Neutrophil (primary cell): Measurements from ENCODE around the gene ZNF562.
A peak's percentile ranks its signal among the peaks of the same experiment; 100 is the strongest.

Experiments
- H3K27ac ChIP-seq: fragments of 200-600 bp; sonication (generic); 2 replicates; pipeline ENCODE4 v1.5.1; 2016; ENCODE audit warnings: mild to moderate bottlenecking, moderate library complexity
- H3K27me3 ChIP-seq: fragments of 200-600 bp; sonication (generic); 2 replicates; pipeline ENCODE4 v1.6.0; 2016; ENCODE audit warnings: mild to moderate bottlenecking
- H3K36me3 ChIP-seq: fragments of 200-600 bp; sonication (generic); 2 replicates; pipeline ENCODE4 v1.5.1; 2017
- H3K4me1 ChIP-seq, 2 experiments: fragments of 200-600 bp in 1 of 2; sonication (generic) in 1 of 2; 1 replicate in 1 of 2; 2 replicates in 1 of 2; pipeline versions ENCODE4 v1.5.1 to v1.6.1; 2013 to 2016; ENCODE audit warnings: low read depth in 1 of 2, low read length in 1 of 2, mild to moderate bottlenecking in 1 of 2, moderate library complexity in 1 of 2; ENCODE audit not compliant: control insufficient read depth in 1 of 2, insufficient read depth in 1 of 2
- H3K4me3 ChIP-seq, 2 experiments: fragments of 200-600 bp in 1 of 2; sonication (generic) in 1 of 2; 1 replicate in 1 of 2; 2 replicates in 1 of 2; pipeline ENCODE4 v1.5.1; 2013 to 2016; ENCODE audit warnings: low read depth in 1 of 2, low read length in 1 of 2, mild to moderate bottlenecking in 1 of 2, moderate library complexity in 1 of 2
- H3K9me3 ChIP-seq: fragments of 200-600 bp; sonication (generic); 2 replicates; pipeline ENCODE4 v1.5.1; 2016
- CTCF ChIP-seq: fragments of 200-600 bp; sonication (generic); IDR thresholded peaks from 2 replicates; pipeline ENCODE4 v1.5.1; 2016; ENCODE audit warnings: antibody characterized with exemption

ZNF562 gene

DNA sequence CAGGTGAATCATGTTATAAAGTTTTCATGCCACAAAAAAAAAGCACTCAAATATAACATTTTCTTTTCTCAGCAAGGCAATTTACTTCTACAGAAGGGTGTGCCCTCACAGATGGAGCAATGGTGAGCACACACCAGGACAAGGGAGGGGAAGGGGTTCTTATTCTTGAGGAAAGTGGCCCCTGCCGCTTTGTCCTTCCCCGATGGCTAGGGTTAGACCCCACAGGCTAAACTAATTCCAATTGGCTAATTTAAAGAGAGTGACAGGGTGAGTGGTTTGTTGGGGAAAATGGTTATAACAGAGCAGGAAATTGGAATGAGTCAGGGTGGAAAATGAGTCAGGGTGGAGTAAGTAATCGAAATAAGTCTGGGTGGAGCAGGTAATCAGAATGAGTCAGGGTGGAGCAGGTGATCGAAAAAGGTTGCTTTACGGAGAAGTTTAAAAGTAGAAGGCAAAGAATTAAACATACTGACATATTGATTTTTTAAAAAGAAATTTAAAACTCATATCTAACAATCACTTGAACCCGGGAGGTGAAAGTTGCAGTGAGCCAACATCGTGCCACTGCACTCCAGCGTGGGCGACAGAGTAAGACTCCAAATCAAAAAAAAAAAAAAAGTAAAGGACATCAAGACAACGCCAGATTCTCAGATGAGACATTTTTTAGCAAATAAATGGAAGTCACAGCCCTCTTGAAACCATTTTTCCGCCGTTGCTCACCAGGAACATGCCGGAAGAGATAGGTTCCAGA lies 813 bp downstream of the ZNF562 start:
- no peaks in the 10 kb centered on the region for H3K9me3 ChIP-seq

GRCh38 chr19:9672893-9673292 lies 2.0 kb downstream of the ZNF562 start:
- Histone ChIP-seq H3K27ac (no peak overlapping the region), H3K4me1 (peaks cover 10 to 12% of the 10 kb centered on the region in 2 experiments), H3K4me3 (no peak overlapping the region), H3K27me3 (no peaks in the 10 kb centered on the region), H3K36me3 (no peaks in the 10 kb centered on the region), H3K9me3 (no peaks in the 10 kb centered on the region)
- TF ChIP-seq CTCF, result no peak

More for the DNA sequence above, 813 bp downstream of the ZNF562 start:
- Histone ChIP-seq H3K4me3 (peak overlapping the region; percentile 89 to 97), H3K27ac (peak overlapping the region; percentile 89), H3K27me3 (no peaks in the 10 kb centered on the region), H3K36me3 (no peaks in the 10 kb centered on the region), H3K4me1 (peaks cover 10 to 12% of the 10 kb centered on the region in 2 experiments)
- no peak for TF ChIP-seq CTCF

DNA sequence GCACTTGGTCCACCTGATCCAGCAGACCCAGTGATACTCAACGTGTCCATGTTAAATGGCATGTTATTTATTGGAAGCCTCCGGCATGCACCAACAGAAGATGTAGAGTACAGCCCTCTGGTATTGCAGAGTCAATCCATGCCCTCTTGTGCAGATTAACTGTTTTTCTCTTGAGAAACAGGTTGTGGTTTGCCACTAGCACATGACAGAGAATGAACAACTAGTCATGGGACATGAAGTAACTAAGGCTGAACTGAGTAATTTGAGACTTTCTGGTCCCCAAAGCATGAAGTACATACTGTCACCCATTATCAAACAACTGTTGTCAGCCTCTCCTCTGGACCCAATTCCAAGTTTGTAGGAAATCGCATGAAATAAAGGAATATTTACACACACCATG lies 3.2 kb downstream of the ZNF562 start:
- Histone ChIP-seq H3K36me3 (no peaks in the 10 kb centered on the region), H3K4me1 (peaks cover 10 to 12% of the 10 kb centered on the region in 2 experiments), H3K27me3 (no peaks in the 10 kb centered on the region), H3K27ac (no peak overlapping the region), H3K9me3 (peaks cover 4% of the 10 kb centered on the region), H3K4me3 (no peak overlapping the region)
- no peak for TF ChIP-seq CTCF

DNA sequence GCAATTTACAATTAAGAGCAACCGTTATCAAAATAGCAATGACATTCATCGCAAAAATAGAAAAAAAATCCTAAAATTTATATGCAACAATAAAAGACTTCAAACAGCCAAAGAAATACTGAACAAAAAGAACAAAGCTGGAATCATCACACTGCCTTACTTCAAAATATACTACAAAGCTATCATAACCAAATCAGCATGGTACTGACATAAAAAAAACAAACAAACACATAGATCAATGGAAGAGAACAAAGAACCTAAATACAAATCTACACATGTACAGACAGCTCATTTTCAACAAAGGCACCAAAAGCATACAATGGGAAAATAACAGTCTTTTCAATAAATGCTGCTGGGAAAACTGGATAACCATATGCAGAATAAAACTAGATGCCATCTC lies 6.4 kb downstream of the ZNF562 start:
- no peak for TF ChIP-seq CTCF
- no peak overlapping the region for H3K27ac ChIP-seq
- H3K9me3 ChIP-seq, result peaks cover 4% of the 10 kb centered on the region
- H3K4me1 ChIP-seq, result peaks cover 0 to 4% of the 10 kb centered on the region in 2 experiments
- H3K4me3 ChIP-seq, result no peak overlapping the region
- no peaks in the 10 kb centered on the region for H3K27me3 ChIP-seq
- no peaks in the 10 kb centered on the region for H3K36me3 ChIP-seq

GRCh38 chr19:9667898-9668297 lies 7.0 kb downstream of the ZNF562 start:
- no peaks in the 10 kb centered on the region for H3K27me3 ChIP-seq
- H3K4me1 ChIP-seq, result peaks cover 0 to 4% of the 10 kb centered on the region in 2 experiments
- peaks cover 4% of the 10 kb centered on the region for H3K9me3 ChIP-seq
- H3K36me3 ChIP-seq, result no peaks in the 10 kb centered on the region
- H3K4me3 ChIP-seq, result no peak overlapping the region
- H3K27ac ChIP-seq, result no peak overlapping the region
- TF ChIP-seq CTCF, result no peak
